Measurements from ENCODE around the gene FAM171A2. TPM values are rescaled to one million over a fixed set of nuclear protein-coding genes. Genes with fewer than 3 reads are reported as not detected.
A peak's percentile ranks its signal among the peaks of the same experiment; 100 is the strongest.

FAM171A2 gene
- total and polyA plus RNA-seq, 2 of the 8 experiments (the other 6 are each of a cell fraction or from before 2014, with no cell fraction given), result 21.9 to 24.1 TPM

GRCh38 chr17:44351961-44352827, 11.5 kb downstream of the FAM171A2 start:
- Histone ChIP-seq H2BK15ac (ENCODE audit: low read length) (no peak overlapping the region), H2AK5ac (ENCODE audit: low read depth, low read length) (no peak overlapping the region), H3K4me3 (ENCODE audit: extremely low read depth in 1 of 4, insufficient read depth in 2 of 4, low read depth in 3 of 4, low read length in 4 of 4) (no peak overlapping the region), H4K91ac (replicated peaks; ENCODE audit: insufficient read length, low read length) (no peak overlapping the region), H4K5ac (ENCODE audit: insufficient read length, low read depth, low read length) (no peak overlapping the region), H3K14ac (ENCODE audit: insufficient read length) (no peak overlapping the region), H3K4me1 (replicated peaks in 1 of 4; ENCODE audit: control insufficient read depth in 3 of 4, insufficient read depth in 4 of 4, low read length in 3 of 4) (peaks cover 0 to 8% (median 4%) of the 10 kb centered on the region in 4 experiments; a peak in 4 of 7 replicates), H3K79me2 (ENCODE audit: control insufficient read depth in 1 of 2, insufficient read depth in 2 of 2, low read length in 2 of 2) (no peaks in the 10 kb centered on the region), H2BK12ac (ENCODE audit: low read depth, low read length) (no peak overlapping the region), H4K20me1 (replicated peaks in 1 of 2; ENCODE audit: control insufficient read depth in 1 of 2, insufficient read depth in 2 of 2, low read length in 2 of 2) (peaks cover 4 to 21% of the 10 kb centered on the region in 2 experiments), H2BK120ac (replicated peaks; ENCODE audit: low read depth, low read length) (no peak overlapping the region), H3K27me3 (replicated peaks in 1 of 4; ENCODE audit: control insufficient read depth in 3 of 4, extremely low read depth in 1 of 4, insufficient read depth in 3 of 4, low read length in 3 of 4) (no peaks in the 10 kb centered on the region; a peak in 2 of 7 replicates), H3K4ac (replicated peaks; ENCODE audit: insufficient read length, low read depth, low read length) (no peak overlapping the region), H3K23me2 (ENCODE audit: low read depth, low read length) (peaks cover 8% of the 10 kb centered on the region; the same call in 1 of the 2 replicates), H4K8ac (ENCODE audit: extremely low read depth, insufficient read depth, low read length) (no peak overlapping the region; the same call in 1 of the 2 replicates), H2BK5ac (ENCODE audit: low read depth, low read length) (no peak overlapping the region), H2BK20ac (ENCODE audit: low read length) (no peak overlapping the region), H3K18ac (ENCODE audit: extremely low read depth, low read length) (no peak overlapping the region), H3K9me3 (ENCODE audit: insufficient read depth in 2 of 2, low read depth in 1 of 2, low read length in 1 of 2) (no peaks in the 10 kb centered on the region), H3K79me1 (ENCODE audit: low read depth, low read length) (no peaks in the 10 kb centered on the region), H2AFZ (ENCODE audit: low read length) (no peak overlapping the region), H3K56ac (replicated peaks; ENCODE audit: insufficient read length, low read depth, low read length) (no peak overlapping the region), H3K23ac (ENCODE audit: insufficient read length) (no peak overlapping the region), H3K9ac (replicated peaks in 1 of 4; ENCODE audit: extremely low read depth in 1 of 4, low read depth in 3 of 4, low read length in 3 of 4) (no peak overlapping the region), H3K27ac (ENCODE audit: low read depth, low read length) (no peak overlapping the region), H3K4me2 (ENCODE audit: insufficient read depth in 1 of 2, low read depth in 2 of 2, low read length in 2 of 2) (no peak overlapping the region; a peak in 1 of 4 replicates), H3K36me3 (ENCODE audit: control insufficient read depth in 2 of 4, insufficient read depth in 4 of 4, low read length in 3 of 4) (peaks cover 0 to 3% (median under 1%) of the 10 kb centered on the region in 4 experiments; a peak in 3 of 8 replicates)
- DNase-seq (ENCODE audit: low read depth in 1 of 2, low spot score in 2 of 2) (no peak), FAIRE-seq (no peak)
- ChIA-PET CTCF (ENCODE audit: partially characterized antibody) (interaction anchor here (0.6 to 5.7 kb wide), 23 partner anchors 8 to 344 kb away, joined by 3 to 62 read pairs (median 6); partner anchors contain the start of genes ASB16, FAM171A2, GRN and TMUB2), POLR2A (ENCODE audit: partially characterized antibody) (interaction anchor here (0.7 to 3.2 kb wide), 13 partner anchors 10 to 229 kb away, joined by 3 to 18 read pairs (median 5); partner anchors contain the start of genes FAM171A2, HDAC5, TMUB2 and UBTF)
- TF ChIP-seq KDM5A (IDR thresholded peaks at IDR 0.05; ENCODE audit: low read length) (no peak), POLR2A (IDR thresholded peaks at IDR 0.05; ENCODE audit: control extremely low read depth in 1 of 2, low read depth in 2 of 2, low read length in 2 of 2) (peak; percentile 26 to 27; a peak in 2 of 3 replicates)
- WGBS, 2 experiments (ENCODE audit: extremely low coverage in 1 of 2, insufficient coverage in 1 of 2, insufficient read length in 1 of 2, insufficient replicate concordance in 2 of 2, low coverage in 1 of 2, low lambda C conversion rate in 2 of 2, missing lambda C conversion rate in 1 of 2), result 93% methylated on average over 36 of the region's 36 CpGs; no CpG with 5 or more reads in 1 of the 2 experiments

All from H1 (cell line).